Chondrocyte (in vitro differentiated cells): ENCODE data around the gene TENM3. TPM values are rescaled to one million over a fixed set of nuclear protein-coding genes. Genes with fewer than 3 reads are reported as not detected.
A peak's percentile ranks its signal among the peaks of the same experiment; 100 is the strongest.
"Not testable (repeated sequence)": the region's sequence is repeated elsewhere in the genome, so short reads cannot be mapped to it uniquely, and the experiment has no call there.

ENCODE experiments used
- DNase-seq: peaks from one replicate; pipeline ENCODE4 v3.0.0; 2021; ENCODE audit warnings: mixed read lengths, low spot score
- H3K27ac Mint-ChIP-seq: one replicate; pipeline ENCODE4 v1.8.0; 2021; ENCODE audit warnings: mild to moderate bottlenecking, moderate library complexity, mixed read lengths; ENCODE audit not compliant: unreplicated experiment
- H3K27me3 Mint-ChIP-seq: 2 replicates; pipeline ENCODE4 v1.8.0; 2021; ENCODE audit warnings: low read depth, mixed read lengths
- H3K36me3 Mint-ChIP-seq: 2 replicates; pipeline ENCODE4 v1.8.0; 2021; ENCODE audit warnings: low read depth, mixed read lengths
- H3K4me1 Mint-ChIP-seq: 2 replicates; pipeline ENCODE4 v1.8.0; 2021; ENCODE audit warnings: low read depth, mild to moderate bottlenecking, mixed read lengths
- H3K4me3 Mint-ChIP-seq: one replicate; pipeline ENCODE4 v1.8.0; 2021; ENCODE audit warnings: mild to moderate bottlenecking, moderate library complexity, mixed read lengths; ENCODE audit not compliant: unreplicated experiment
- H3K9me3 Mint-ChIP-seq: 2 replicates; pipeline ENCODE4 v1.8.0; 2021; ENCODE audit warnings: low read depth, mixed read lengths
- CTCF ChIP-seq: fragments of 200-600 bp; sonication (generic); IDR thresholded peaks from 2 replicates; pipeline ENCODE4 v1.5.0; 2021; ENCODE audit warnings: antibody characterized with exemption, mild to moderate bottlenecking, moderate library complexity
- total RNA-seq: library from RNA; stranded (reverse); gene quantifications from 3 replicates; pipeline ENCODE4 v1.2.1, GENCODE V29; 2021

TENM3 gene
- total RNA-seq, 1 donor from 2014 or later = 87.6 TPM

GRCh38 chr4:182231496-182231895, 11.7 kb upstream of the TENM3 start:
- Mint-ChIP-seq H3K4me3 (no peak overlapping the region), H3K27me3 (no peaks in the 10 kb centered on the region), H3K9me3 (no peaks in the 10 kb centered on the region), H3K4me1 (peaks cover 41% of the 10 kb centered on the region), H3K36me3 (no peaks in the 10 kb centered on the region), H3K27ac (peak overlapping the region; percentile 28)
- no peak for TF ChIP-seq CTCF
- DNase-seq = no peak

GRCh38 chr4:182233310-182234090, 9.7 kb upstream of the TENM3 start:
- no peak for TF ChIP-seq CTCF
- H3K4me1 Mint-ChIP-seq = peaks cover 53% of the 10 kb centered on the region
- H3K36me3 Mint-ChIP-seq = no peaks in the 10 kb centered on the region
- no peak overlapping the region for H3K4me3 Mint-ChIP-seq
- H3K9me3 Mint-ChIP-seq = no peaks in the 10 kb centered on the region
- no peak for DNase-seq
- no peak overlapping the region for H3K27ac Mint-ChIP-seq
- H3K27me3 Mint-ChIP-seq = no peaks in the 10 kb centered on the region

- Mint-ChIP-seq H3K27me3 (no peaks in the 10 kb centered on the region), H3K27ac (no peak overlapping the region), H3K9me3 (no peaks in the 10 kb centered on the region), H3K4me1 (peaks cover 64% of the 10 kb centered on the region), H3K36me3 (no peaks in the 10 kb centered on the region), H3K4me3 (no peak overlapping the region)
- DNase-seq = no peak
- TF ChIP-seq CTCF = no peak
Measured at GRCh38 chr4:182235021-182235795, 8.0 kb upstream of the TENM3 start.

GRCh38 chr4:182236186-182236585, 7.0 kb upstream of the TENM3 start:
- H3K27me3 Mint-ChIP-seq = no peaks in the 10 kb centered on the region
- peaks cover 69% of the 10 kb centered on the region for H3K4me1 Mint-ChIP-seq
- H3K36me3 Mint-ChIP-seq = no peaks in the 10 kb centered on the region
- no peaks in the 10 kb centered on the region for H3K9me3 Mint-ChIP-seq
- no peak overlapping the region for H3K4me3 Mint-ChIP-seq
- no peak for DNase-seq
- H3K27ac Mint-ChIP-seq = no peak overlapping the region
- no peak for TF ChIP-seq CTCF

GRCh38 chr4:182237010-182237409, 6.2 kb upstream of the TENM3 start:
- not testable (repeated sequence) for H3K27ac Mint-ChIP-seq, H3K27me3 Mint-ChIP-seq, H3K9me3 Mint-ChIP-seq, H3K4me3 Mint-ChIP-seq, DNase-seq, H3K36me3 Mint-ChIP-seq
- H3K4me1 Mint-ChIP-seq = peaks cover 62% of the 10 kb centered on the region
